Urinary bladder (tissue), 2 donors: ENCODE data around the gene TBC1D21. TPM values are rescaled to one million over a fixed set of nuclear protein-coding genes. Genes with fewer than 3 reads are reported as not detected.

Experiments used
- polyA plus RNA-seq: library from polyadenylated mRNA; stranded (reverse); fragments of 200-250 nt; gene quantifications from one replicate; pipeline ENCODE4 v1.2.3, GENCODE V29; 2013
- total RNA-seq: library from RNA; depleted of rRNA; stranded (reverse); fragments of >200 nt; gene quantifications from one replicate; pipeline ENCODE4 v1.2.3, GENCODE V29; 2014
- donor health status: healthy.

TBC1D21 gene
- total and polyA plus RNA-seq, 2 donors = not detected

Other genes with a start within 250 kb of the TBC1D21 start
- gene NPTN, start 240.2 kb upstream of the TBC1D21 start, total RNA-seq = 179 TPM
- gene NPTN, start 240.2 kb upstream of the TBC1D21 start, polyA plus RNA-seq = 276 TPM
- 40.6 TPM for gene CD276, start 189.2 kb upstream of the TBC1D21 start, total RNA-seq
- gene CD276, start 189.2 kb upstream of the TBC1D21 start, polyA plus RNA-seq = 55.4 TPM
- gene INSYN1, start 120.2 kb upstream of the TBC1D21 start, total RNA-seq = 7.3 TPM
- 12.2 TPM for gene INSYN1, start 120.2 kb upstream of the TBC1D21 start, polyA plus RNA-seq
- 56.2 TPM for gene LOXL1, start 52.9 kb downstream of the TBC1D21 start, total RNA-seq
- gene LOXL1, start 52.9 kb downstream of the TBC1D21 start, polyA plus RNA-seq = 57.9 TPM
- 8.4 TPM for gene STOML1, start 118.7 kb downstream of the TBC1D21 start, total RNA-seq
- 25.5 TPM for gene STOML1, start 118.7 kb downstream of the TBC1D21 start, polyA plus RNA-seq
- gene PML, start 121.2 kb downstream of the TBC1D21 start, total RNA-seq = 22.3 TPM
- 36.5 TPM for gene PML, start 121.2 kb downstream of the TBC1D21 start, polyA plus RNA-seq
- not detected for gene GOLGA6A, start 209.0 kb downstream of the TBC1D21 start, total RNA-seq
- 0.06 TPM for gene GOLGA6A, start 209.0 kb downstream of the TBC1D21 start, polyA plus RNA-seq